ENCODE measurements around the gene NFATC2.

NFATC2 gene

GRCh38 chr20:51514249-51514648 is 28.3 kb downstream of the NFATC2 start:
- no peak for DNase-seq (ENCODE audit: low spot score)

- no peak for DNase-seq (ENCODE audit: low spot score)
Measured at GRCh38 chr20:51513545-51513944, 29.0 kb downstream of the NFATC2 start.

DNA sequence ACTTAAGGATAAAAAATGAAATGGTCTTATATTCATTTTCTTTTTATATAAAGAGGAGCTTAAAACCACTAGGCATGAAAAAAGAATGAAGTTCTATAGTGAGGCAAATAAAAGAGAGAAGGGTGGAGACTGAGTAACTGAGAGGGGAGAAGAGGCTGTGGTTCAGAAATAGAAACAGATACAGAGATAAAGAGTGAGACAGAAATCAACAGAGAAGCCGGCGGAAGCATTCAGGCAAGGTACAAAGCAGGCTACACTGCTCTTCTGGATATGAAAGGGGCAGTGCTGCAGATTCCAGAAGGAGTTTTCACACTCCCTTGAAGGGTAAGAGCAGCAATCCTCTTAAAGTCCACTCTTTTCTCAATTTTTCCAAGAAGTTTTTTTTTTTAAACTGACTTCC is 29.9 kb downstream of the NFATC2 start:
- DNase-seq (ENCODE audit: low spot score), result no peak

DNA sequence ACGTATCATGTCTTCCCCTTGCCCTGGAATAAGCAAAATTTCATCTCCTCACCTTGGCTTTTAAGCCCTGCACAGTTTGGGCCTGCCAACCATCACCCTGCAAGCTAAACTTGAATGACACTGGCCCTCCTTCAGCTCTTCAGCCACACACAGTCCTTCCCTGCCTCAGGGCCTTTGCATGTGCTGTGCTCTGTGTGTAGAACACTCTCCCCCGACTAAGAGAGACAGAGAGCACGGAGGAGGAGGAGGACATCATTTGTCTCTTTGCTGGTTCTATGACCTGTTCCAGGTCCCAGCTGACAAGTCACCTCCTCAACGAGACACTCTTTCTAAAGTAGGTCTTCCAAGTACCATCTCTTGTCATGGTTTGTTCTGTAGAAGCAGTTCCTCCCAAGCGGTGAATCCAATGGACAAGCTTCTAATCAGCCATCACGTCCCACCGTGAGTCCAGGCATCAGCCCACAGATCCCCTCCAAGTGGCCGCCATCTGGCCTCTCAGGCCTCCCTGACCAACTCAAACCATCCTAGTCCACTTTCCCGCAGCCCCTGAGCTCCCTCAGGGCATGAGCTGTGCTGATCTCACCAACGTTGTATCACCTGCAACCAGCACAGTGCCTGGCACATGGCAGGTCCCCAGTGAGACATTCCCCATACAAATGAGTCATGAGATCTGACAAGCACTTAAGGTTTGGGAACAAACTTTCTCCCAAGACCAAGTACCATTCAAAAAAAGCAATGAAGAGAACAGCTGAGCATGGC is 30.5 kb downstream of the NFATC2 start:
- DNase-seq (ENCODE audit: low spot score), result no peak

GRCh38 chr20:51510936-51511605 is 31.4 kb downstream of the NFATC2 start:
- no peak for DNase-seq (ENCODE audit: low spot score)

DNA sequence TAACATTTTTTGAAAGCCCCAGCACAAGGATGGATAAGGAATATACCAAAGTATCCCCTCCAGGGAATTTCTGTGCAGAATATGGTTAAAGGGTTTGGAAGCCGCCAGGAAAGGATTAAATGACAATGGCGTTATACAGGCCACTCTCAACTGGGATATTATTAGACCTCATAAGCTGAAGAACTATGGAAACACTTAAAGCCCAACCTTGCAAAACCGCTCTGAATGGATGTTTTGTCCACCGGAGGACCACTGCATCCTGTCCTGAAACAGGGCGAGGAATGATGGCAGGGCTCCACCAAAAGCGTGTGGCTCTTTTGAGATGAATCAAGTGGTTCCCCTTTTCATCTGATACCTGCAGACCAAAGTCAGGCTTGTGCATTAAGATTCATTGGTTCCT is 32.4 kb downstream of the NFATC2 start:
- no peak for DNase-seq (ENCODE audit: low spot score)

- DNase-seq (ENCODE audit: low spot score), result no peak
Measured at GRCh38 chr20:51509208-51509607, 33.3 kb downstream of the NFATC2 start.

DNA sequence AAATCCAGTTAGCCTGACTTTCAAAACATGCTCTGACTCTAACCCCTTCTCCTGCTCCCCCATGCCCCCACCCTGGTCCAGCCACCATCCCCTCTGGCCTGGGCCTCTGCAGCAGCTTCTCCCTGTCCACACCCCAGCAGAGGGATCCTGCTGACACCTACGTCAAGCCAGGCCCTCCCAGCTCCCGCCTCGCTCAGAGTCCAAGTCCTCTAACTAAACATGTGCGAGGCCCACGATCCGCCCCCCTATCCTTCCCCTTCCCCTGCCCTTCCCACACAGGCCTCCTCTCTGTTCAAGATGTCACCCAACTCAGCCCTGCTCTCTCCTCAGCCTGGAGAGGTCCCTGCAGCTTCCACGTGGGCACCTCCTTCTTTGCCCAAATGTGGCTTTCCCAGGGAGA is 33.7 kb downstream of the NFATC2 start:
- DNase-seq (ENCODE audit: low spot score), result no peak

DNA sequence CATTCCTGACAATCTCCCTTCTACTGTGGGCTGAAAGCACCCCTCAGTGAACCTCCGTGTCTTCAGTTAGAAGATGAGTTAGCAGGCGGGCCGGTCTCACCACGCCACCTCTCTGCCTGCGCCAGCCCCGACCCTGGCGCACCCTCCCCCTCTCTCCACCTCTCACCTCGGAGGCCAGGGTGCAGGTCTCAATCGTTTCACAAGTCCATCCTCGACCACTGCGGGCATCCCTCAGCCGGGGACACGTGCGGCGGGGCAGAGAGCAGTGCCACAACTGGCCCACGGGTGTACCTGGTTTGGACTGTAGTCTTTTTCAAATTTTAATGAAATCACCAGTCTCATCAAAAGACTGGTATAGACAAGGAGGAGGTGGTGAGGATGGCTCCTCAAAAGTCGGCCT is 34.4 kb downstream of the NFATC2 start:
- DNase-seq (ENCODE audit: low spot score), result no peak

DNA sequence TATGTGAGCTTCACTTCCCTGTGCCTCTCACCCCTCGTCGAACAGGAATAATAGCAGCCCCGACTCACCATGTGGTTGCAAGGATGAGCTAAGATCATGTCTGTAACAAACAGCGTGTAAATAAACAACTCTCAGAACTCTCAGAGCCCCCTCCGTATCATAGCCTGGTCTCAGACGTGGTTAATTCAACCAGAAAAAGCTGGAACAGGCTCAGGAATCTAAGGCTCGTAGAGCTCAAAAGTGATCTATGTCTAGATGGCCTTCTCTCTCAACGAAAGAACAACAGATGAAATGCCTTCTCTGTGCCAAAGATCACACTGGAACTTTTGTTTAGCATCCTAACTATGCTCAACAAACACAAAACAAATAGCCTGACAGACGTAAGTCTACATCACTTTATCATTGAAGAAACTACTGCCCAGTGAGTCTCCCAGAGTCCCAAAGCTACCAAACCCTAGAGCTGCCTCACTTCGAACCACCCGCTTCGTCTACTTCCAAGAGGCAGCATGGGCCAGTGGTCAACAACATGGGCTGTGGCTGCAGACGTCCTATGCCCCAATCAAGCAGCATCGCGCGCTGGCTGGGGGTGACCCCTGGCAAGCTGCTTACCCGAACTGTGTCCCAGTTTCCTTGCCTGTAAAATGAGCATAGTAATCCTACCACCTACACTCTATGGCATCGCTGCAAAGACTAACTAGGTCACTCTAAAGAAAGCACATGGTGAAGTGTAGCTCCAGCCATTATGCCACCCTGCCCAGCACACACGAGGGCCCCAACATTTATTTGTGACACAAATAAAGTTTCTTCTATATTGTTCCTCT is 35.1 kb downstream of the NFATC2 start:
- DNase-seq (ENCODE audit: low spot score), result no peak

DNA sequence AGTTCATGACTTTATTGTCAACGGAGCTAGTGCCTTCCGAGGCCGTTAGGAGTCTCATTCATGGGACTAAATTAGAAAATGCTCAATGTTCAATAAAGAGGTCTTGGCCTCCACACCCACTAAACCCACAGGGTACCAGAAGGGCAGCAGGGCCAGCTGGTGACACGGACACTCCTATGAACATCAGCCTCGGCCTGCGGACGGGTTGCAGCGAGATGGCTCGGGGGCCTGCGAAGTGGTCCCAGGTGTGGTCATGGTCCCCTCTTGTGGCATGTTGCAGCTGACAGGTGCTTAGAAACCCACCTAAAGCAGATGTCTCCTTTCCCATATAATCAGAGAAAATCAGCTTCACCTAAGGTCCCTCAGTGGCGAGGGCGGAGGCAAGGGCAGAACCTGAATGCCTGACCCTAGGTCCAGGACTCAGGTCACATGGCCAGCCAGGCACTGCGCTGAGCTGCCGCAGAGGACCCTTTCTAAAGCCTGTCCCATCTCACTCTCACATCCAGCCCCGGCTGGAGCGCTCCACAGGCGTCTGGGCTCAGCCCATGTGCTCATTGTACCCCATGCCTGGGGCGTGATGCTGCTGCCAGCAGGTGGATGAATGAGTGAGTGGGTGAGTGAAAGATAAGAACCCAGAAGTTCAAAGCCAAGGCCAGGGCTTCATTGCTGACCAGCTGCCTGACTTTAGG is 35.8 kb downstream of the NFATC2 start:
- no peak for DNase-seq (ENCODE audit: low spot score)

DNA sequence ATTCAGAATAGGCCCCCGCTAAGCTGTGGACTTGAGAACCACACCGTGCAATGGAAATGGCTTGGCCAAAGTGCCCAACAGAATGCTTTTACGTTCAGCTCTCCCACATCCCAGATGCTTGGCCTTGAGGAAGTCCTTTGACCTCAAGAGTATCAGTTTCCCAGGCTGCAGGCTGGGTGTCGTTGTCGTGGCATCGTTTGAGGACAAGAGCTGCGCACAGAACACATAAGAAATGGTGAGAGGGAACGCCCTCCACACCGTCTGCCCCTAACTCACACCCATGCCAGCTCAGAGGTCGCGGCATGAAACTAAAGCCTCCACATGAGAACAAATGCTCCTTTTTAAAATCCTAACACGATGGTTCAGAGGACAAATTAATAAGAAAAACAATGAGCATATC is 37.0 kb downstream of the NFATC2 start:
- DNase-seq (ENCODE audit: low spot score), result no peak

DNA sequence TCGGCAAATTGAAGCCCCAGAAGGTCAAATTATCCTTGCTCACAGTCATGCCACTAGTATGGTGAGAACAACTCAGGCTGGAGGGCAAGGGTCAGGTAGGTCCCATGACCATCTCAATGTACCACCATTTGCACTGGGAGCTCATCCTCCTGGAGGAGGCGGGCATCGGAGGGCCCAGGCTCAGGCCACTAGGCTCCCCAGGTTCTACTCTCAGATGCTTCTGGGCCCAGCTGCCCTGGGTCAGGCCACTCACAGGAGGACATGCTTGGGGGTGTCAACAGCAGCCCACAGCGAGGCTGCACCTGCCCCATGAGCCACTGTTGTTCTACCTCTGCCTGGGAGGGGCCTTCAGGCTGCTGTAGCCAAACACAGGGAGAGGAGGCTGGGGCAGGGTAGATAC is 39.1 kb downstream of the NFATC2 start:
- DNase-seq (ENCODE audit: low spot score), result no peak

DNA sequence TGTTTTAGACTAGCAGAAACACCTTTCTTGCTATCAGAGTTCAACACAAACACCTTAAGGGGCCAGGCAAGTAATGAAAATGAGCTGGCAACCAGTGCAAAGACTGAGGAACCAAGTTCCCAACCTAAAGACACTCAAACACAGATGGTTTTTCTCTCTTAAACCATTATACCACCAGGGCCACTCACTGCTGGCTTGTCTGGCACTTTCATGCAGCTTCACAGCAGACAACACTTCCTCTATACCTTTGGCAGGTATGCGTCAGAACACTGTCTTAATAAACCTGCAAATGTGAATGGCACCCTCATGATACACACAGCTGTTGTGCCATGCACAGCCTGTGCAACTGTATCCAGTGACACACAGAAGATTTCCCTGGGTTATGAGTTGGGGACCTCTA is 41.6 kb downstream of the NFATC2 start:
- DNase-seq (ENCODE audit: low spot score), result no peak

- no peak for DNase-seq (ENCODE audit: low spot score)
Measured at GRCh38 chr20:51500311-51500710, 42.2 kb downstream of the NFATC2 start.

GRCh38 chr20:51498765-51499540 is 43.6 kb downstream of the NFATC2 start:
- DNase-seq (ENCODE audit: low spot score), result no peak

DNA sequence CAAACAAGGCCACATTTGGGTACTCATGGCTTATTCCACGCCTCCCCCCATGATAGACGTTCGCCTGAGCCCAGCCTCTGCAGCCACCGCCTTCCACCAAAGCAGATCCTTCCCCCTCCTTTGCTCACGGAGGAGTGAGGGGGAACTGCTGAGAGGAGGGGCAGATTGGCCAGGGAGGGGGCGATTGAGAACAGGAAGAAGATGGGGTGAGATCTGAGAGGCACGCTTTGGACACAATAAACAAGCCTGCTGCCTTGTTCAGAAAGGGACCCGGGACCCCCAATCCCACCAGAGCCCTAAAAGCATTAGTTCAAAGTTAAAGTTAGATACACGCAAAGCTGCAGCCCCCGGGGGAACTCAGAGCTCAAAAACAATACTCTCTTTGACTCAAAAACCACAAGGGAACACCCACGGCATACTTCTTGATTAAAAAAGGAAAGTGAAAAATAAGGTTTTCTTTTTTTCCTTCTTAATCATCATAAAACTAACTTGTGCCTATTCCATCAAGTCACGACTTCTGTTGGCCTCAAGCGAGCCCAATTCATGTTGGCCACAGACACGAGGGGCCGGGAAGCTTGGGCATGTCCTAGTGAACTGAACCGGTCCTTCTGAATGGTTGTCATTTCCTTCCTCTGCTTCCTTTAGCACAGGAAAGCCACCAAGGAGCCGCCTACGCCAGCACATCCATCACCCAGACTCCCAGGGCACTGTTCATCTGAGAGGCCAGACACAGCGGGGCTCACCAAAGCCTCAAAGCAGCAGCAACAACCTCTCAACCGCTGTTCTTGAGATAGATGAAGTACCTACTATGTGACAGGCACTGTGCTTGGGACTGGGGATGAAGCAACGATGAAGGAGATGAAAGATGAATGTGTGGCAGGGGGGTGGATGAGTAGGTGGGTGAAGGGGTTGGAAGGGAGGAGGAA is 44.7 kb downstream of the NFATC2 start:
- no peak for DNase-seq (ENCODE audit: low spot score)

DNA sequence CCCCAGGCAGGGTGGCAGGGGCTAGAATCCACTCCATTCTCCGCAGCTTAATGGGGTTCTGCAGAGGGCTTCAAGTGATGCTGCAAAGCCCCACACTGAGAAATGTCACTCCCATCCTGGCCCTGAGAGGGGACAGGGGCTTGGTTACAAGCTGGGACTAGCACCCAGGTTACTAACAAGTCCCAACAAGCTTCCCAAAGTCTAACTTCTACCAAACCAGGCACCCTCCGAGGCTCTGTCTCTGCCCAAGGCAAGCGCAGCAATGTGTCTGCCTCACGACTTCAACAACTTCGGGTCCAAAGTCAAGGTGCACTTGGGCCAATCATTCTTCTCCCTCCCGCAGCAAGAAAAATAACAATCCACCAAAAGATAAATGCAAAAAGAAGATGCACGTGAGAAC is 45.6 kb downstream of the NFATC2 start:
- DNase-seq (ENCODE audit: low spot score), result no peak

DNA sequence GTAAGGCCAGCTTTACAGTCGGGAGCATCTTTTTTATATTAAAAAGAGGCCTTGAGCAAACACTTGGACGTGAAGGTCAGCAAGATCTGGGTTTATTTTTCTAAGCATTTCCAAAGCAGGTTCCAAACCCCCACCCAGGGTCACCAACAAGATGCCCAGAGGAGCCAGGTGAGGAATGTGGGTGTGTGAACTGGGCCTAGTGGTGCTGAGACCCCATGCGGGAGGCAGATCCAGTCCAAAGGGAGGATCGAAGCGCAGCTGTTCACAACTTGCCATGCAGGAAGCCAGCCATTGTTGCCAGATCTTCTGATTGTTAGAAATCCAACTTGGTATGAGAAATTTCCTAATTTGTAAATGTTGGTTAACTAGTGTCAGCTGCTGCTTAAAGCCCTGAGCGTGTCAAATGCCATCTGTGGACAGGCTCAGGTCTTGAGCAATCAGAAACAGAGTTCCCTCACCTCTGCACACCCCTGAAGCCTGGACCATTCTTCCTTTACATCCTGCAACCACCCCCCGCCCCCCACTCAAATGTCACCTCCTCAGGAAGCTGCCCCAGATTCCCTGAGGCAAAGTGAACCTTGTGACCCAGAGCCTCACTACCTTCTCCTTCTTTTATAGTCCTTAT is 46.5 kb downstream of the NFATC2 start:
- DNase-seq (ENCODE audit: low spot score), result no peak

DNA sequence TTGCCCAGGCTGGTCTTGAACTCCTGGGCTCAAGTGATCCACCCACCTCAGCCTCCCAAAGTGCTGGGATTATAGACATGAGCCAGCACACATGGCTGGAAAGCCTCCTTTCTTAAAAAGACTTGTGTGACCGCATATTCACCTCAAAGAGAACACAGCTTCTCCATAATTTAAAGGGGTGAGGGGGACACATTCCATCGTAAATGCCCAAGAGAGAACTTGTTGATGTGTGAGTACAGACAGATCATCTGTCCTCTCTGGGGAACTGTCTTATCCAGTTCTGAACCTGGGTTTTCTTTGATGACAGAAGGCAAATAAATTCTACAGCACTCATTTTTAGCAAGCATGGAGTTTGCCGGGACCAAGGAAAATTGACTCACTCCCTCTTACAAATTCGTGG is 47.2 kb downstream of the NFATC2 start:
- DNase-seq (ENCODE audit: low spot score), result no peak
